Neutrophil (primary cell): ENCODE results near the gene FOXK2.

Experiments used
- H3K27ac ChIP-seq: fragments of 200-600 bp; sonication (generic); 2 replicates; pipeline ENCODE4 v1.5.1; 2016; ENCODE audit warnings: mild to moderate bottlenecking, moderate library complexity
- H3K27me3 ChIP-seq: fragments of 200-600 bp; sonication (generic); 2 replicates; pipeline ENCODE4 v1.6.0; 2016; ENCODE audit warnings: mild to moderate bottlenecking
- H3K36me3 ChIP-seq: fragments of 200-600 bp; sonication (generic); 2 replicates; pipeline ENCODE4 v1.5.1; 2017
- H3K4me1 ChIP-seq, 2 experiments: fragments of 200-600 bp in 1 of 2; sonication (generic) in 1 of 2; 1 replicate in 1 of 2; 2 replicates in 1 of 2; pipeline versions ENCODE4 v1.5.1 to v1.6.1; 2013 to 2016; ENCODE audit warnings: low read depth in 1 of 2, low read length in 1 of 2, mild to moderate bottlenecking in 1 of 2, moderate library complexity in 1 of 2; ENCODE audit not compliant: control insufficient read depth in 1 of 2, insufficient read depth in 1 of 2
- H3K4me3 ChIP-seq, 2 experiments: fragments of 200-600 bp in 1 of 2; sonication (generic) in 1 of 2; 1 replicate in 1 of 2; 2 replicates in 1 of 2; pipeline ENCODE4 v1.5.1; 2013 to 2016; ENCODE audit warnings: low read depth in 1 of 2, low read length in 1 of 2, mild to moderate bottlenecking in 1 of 2, moderate library complexity in 1 of 2
- H3K9me3 ChIP-seq: fragments of 200-600 bp; sonication (generic); 2 replicates; pipeline ENCODE4 v1.5.1; 2016
- CTCF ChIP-seq: fragments of 200-600 bp; sonication (generic); IDR thresholded peaks from 2 replicates; pipeline ENCODE4 v1.5.1; 2016; ENCODE audit warnings: antibody characterized with exemption

FOXK2 gene

GRCh38 chr17:82632451-82632850 is 112.9 kb downstream of the FOXK2 start:
- Histone ChIP-seq H3K9me3 (no peaks in the 10 kb centered on the region), H3K36me3 (peaks cover 59% of the 10 kb centered on the region), H3K4me3 (no peak overlapping the region), H3K27me3 (no peaks in the 10 kb centered on the region), H3K27ac (no peak overlapping the region), H3K4me1 (peaks cover 0 to 3% of the 10 kb centered on the region in 2 experiments)
- no peak for TF ChIP-seq CTCF

- Histone ChIP-seq H3K9me3 (no peaks in the 10 kb centered on the region), H3K27me3 (no peaks in the 10 kb centered on the region), H3K27ac (no peak overlapping the region), H3K4me1 (no peaks in the 10 kb centered on the region), H3K36me3 (peaks cover 51% of the 10 kb centered on the region), H3K4me3 (no peak overlapping the region)
- TF ChIP-seq CTCF: no peak
Observed at GRCh38 chr17:82633343-82633742, 113.8 kb downstream of the FOXK2 start.

GRCh38 chr17:82636626-82637598 is 117.4 kb downstream of the FOXK2 start:
- H3K36me3 ChIP-seq: peaks cover 48% of the 10 kb centered on the region
- H3K4me1 ChIP-seq: peaks cover 2 to 9% of the 10 kb centered on the region in 2 experiments
- H3K27ac ChIP-seq: no peak overlapping the region
- TF ChIP-seq CTCF: no peak
- H3K27me3 ChIP-seq: no peaks in the 10 kb centered on the region
- H3K9me3 ChIP-seq: no peaks in the 10 kb centered on the region
- no peak overlapping the region for H3K4me3 ChIP-seq

- H3K27me3 ChIP-seq: no peaks in the 10 kb centered on the region
- H3K4me1 ChIP-seq: peaks cover 2 to 9% of the 10 kb centered on the region in 2 experiments
- no peaks in the 10 kb centered on the region for H3K9me3 ChIP-seq
- no peak overlapping the region for H3K27ac ChIP-seq
- H3K36me3 ChIP-seq: peaks cover 50% of the 10 kb centered on the region
- H3K4me3 ChIP-seq: no peak overlapping the region
- TF ChIP-seq CTCF: no peak
Observed at GRCh38 chr17:82638183-82638773, 118.7 kb downstream of the FOXK2 start.

GRCh38 chr17:82639628-82640027 is 120.1 kb downstream of the FOXK2 start:
- Histone ChIP-seq H3K4me1 (peaks cover 2 to 9% of the 10 kb centered on the region in 2 experiments), H3K27me3 (no peaks in the 10 kb centered on the region), H3K27ac (no peak overlapping the region), H3K36me3 (peaks cover 57% of the 10 kb centered on the region), H3K9me3 (no peaks in the 10 kb centered on the region), H3K4me3 (no peak overlapping the region)
- TF ChIP-seq CTCF: no peak
